A673 (cell line): Measurements from ENCODE around the gene PARD3.

Source experiments
- CTCF ChIP-seq: fragments of 300-800, 200-600 bp; sonication (generic); conservative IDR thresholded peaks from 2 replicates; pipeline ENCODE4 v1.5.1; 2017; ENCODE audit warnings: low read depth, mild to moderate bottlenecking, antibody characterized with exemption, low read length, moderate library complexity, mixed read lengths
- EZH2 ChIP-seq: fragments of 200-600 bp; sonication (generic); IDR thresholded peaks from 2 replicates; pipeline ENCODE4 v1.6.1; 2017; ENCODE audit warnings: borderline replicate concordance, low read depth, mild to moderate bottlenecking, mixed read lengths, antibody characterized with exemption, low read length; ENCODE audit not compliant: poor library complexity, severe bottlenecking

DNA sequence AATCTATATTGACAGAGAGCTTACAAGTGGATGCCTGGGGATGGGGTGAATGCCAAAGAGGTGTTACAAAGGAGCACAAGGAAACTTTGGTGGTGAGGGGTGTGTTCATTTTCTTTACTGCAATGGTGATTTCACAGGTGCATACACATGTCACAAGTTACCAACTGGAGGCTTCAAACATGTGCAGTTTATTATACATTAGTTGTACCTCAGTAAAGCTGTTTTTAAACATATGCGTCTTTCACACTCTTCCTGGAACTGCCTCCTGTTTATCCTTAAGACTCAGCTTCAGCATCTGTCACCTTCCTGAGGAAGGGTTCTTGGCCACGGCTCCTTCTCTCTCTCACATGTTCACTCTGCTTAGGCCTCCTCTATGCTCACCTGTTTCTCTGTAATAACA lies 731.5 kb downstream of the PARD3 start:
- TF ChIP-seq CTCF (no peak), EZH2 (no peak)
